Left lung (tissue), 10 donors: ENCODE data around the gene PDE10A. TPM values are rescaled to one million over a fixed set of nuclear protein-coding genes. Genes with fewer than 3 reads are reported as not detected.
A peak's percentile ranks its signal among the peaks of the same experiment; 100 is the strongest.

Source experiments
- ATAC-seq: fragments of 200-7000 bp; cut with Tn5 transposase; one replicate; pipeline ENCODE4 v1.9.1; 2020; ENCODE audit warnings: moderate library complexity
- DNase-seq, 4 donors: peaks; one replicate each; pipeline ENCODE4 v3.0.0-alpha.2; 2013 to 2020
- H3K27ac ChIP-seq, 2 donors: fragments of 200-600 bp; sonication (generic) in 1 of 2; one replicate each; pipeline versions ENCODE4 v1.5.0 to v1.8.0; 2020 to 2021
- H3K27me3 ChIP-seq, 2 donors: fragments of 200-600 bp; sonication (generic) in 1 of 2; one replicate each; pipeline versions ENCODE4 v1.5.0 to v1.8.0; 2020 to 2021
- H3K36me3 ChIP-seq, 2 donors: fragments of 200-600 bp; sonication (generic) in 1 of 2; one replicate each; pipeline versions ENCODE4 v1.5.0 to v1.8.0; 2020 to 2021
- H3K4me1 ChIP-seq, 2 donors: fragments of 200-600 bp; one replicate each; pipeline ENCODE4 v1.8.0; 2021
- H3K4me3 ChIP-seq, 2 donors: fragments of 200-600 bp; sonication (generic) in 1 of 2; one replicate each; pipeline versions ENCODE4 v1.5.0 to v1.8.0; 2020 to 2021; ENCODE audit warnings: mild to moderate bottlenecking in 1 of 2
- H3K9me3 ChIP-seq, 2 donors: fragments of 200-600 bp; sonication (generic) in 1 of 2; one replicate each; pipeline versions ENCODE4 v1.5.0 to v1.8.0; 2020 to 2021
- intact Hi-C, 2 donors: fragments of 100-400 bp; cut with DNase I; formaldehyde crosslinking; loops; one replicate each; pipeline versions ENCODE4 v1.11.2 to v1.14.2; 2022
- polyA plus RNA-seq, 6 donors: library from polyadenylated mRNA; unstranded; fragments of 120-200 nt; gene quantifications; one replicate each; pipeline ENCODE4 v1.2.1, GENCODE V29; 2013; ENCODE audit not compliant: insufficient read length in 6 of 6
- total RNA-seq, 2 donors: library from RNA; stranded (reverse); fragmentation: NEBNext Ultra II Directional; extraction: Animal tissue kit (Norgen Biotek cat#: 25700); gene quantifications; one replicate each; pipeline ENCODE4 v1.2.1, GENCODE V29; 2021
- TF ChIP-seq, protein P1 (sequence below), 2 donors: fragments of 200-600 bp; sonication (generic) in 1 of 2; IDR thresholded peaks; one replicate each; pipeline versions ENCODE4 v1.5.0 to v1.8.0; 2021; ENCODE audit warnings: antibody characterized with exemption in 2 of 2
- donor health status: DM: no; HTN: yes; CAD: no.
- donor health status: DM: no; HTN: no; CAD: no.

Gene PDE10A
- total and polyA plus RNA-seq, 8 donors: 1.3 to 10.0 (median 8.2) TPM

DNA sequence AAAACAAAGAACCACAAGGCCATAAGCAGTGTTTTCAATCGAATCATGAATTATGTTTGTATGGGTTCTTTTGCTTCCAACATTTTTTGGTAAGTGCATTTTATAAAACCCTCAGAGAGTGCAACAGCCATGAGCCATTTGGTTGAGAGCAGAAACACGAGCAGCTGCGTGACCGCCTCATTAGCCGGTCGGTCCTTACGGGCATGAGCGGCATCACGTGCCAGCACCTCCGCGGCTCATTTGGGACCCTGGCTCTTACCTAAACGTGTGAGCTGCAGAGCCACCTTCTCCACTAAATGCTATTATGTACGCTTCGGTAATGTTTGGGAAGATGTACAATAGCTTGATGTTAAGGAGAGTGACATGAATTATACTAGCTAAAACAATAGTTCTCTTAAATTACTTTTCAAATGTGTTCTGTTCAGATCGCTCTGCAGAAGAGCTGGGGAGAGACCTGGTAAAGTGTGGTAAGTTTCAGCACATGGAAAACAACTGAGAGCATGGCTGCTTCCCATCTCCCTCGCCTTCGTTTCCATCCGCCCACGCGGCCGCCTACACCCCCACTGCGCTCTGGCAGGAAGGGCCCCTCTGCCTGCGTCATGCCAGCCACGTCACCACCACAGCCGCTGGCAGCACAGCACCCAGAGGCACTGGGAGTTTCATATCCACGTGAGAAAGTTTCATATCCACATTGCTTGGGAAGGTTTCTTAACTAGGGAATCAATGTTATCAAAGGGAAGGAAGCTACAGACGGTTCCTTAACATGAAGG, 23.7 kb upstream of the PDE10A start:
- TF ChIP-seq, protein P1, sequence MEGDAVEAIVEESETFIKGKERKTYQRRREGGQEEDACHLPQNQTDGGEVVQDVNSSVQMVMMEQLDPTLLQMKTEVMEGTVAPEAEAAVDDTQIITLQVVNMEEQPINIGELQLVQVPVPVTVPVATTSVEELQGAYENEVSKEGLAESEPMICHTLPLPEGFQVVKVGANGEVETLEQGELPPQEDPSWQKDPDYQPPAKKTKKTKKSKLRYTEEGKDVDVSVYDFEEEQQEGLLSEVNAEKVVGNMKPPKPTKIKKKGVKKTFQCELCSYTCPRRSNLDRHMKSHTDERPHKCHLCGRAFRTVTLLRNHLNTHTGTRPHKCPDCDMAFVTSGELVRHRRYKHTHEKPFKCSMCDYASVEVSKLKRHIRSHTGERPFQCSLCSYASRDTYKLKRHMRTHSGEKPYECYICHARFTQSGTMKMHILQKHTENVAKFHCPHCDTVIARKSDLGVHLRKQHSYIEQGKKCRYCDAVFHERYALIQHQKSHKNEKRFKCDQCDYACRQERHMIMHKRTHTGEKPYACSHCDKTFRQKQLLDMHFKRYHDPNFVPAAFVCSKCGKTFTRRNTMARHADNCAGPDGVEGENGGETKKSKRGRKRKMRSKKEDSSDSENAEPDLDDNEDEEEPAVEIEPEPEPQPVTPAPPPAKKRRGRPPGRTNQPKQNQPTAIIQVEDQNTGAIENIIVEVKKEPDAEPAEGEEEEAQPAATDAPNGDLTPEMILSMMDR (IDR thresholded peaks at IDR 0.05): no peak
- ATAC-seq: no peak
- H3K36me3 ChIP-seq: no peaks in the 10 kb centered on the region
- H3K4me3 ChIP-seq: no peak overlapping the region
- H3K27me3 ChIP-seq: no peaks in the 10 kb centered on the region
- DNase-seq: peak in 1 of 4 donors; percentile 70
- H3K9me3 ChIP-seq: no peaks in the 10 kb centered on the region
- no peaks in the 10 kb centered on the region for H3K4me1 ChIP-seq
- intact Hi-C loops: no loop called here
- no peak overlapping the region for H3K27ac ChIP-seq

DNA sequence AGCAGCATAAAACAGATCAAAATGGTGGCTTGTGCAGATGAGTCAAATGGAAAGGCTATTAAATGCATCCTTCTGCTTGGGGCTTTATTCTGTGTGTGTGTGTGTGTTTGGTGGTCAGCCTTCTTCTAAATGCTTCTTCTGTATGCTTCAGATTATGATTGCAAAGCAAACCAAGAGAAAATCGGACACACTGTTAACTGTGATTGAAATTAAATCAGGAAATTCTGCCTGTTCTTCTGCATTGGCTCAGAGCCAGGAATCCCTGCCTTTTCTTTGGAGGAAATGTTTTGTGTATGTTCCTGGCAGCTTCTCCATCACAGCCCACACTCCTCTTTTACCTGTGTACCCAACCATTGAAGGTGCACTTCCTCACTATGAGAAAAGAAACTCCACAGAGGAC, 22.3 kb upstream of the PDE10A start:
- Histone ChIP-seq H3K4me3 (no peak overlapping the region), H3K9me3 (no peaks in the 10 kb centered on the region), H3K27me3 (no peaks in the 10 kb centered on the region), H3K4me1 (no peaks in the 10 kb centered on the region), H3K27ac (no peak overlapping the region), H3K36me3 (no peaks in the 10 kb centered on the region)
- no peak for DNase-seq
- intact Hi-C loops: no loop called here
- ATAC-seq: no peak
- TF ChIP-seq, protein P1 (IDR thresholded peaks at IDR 0.05): no peak

DNA sequence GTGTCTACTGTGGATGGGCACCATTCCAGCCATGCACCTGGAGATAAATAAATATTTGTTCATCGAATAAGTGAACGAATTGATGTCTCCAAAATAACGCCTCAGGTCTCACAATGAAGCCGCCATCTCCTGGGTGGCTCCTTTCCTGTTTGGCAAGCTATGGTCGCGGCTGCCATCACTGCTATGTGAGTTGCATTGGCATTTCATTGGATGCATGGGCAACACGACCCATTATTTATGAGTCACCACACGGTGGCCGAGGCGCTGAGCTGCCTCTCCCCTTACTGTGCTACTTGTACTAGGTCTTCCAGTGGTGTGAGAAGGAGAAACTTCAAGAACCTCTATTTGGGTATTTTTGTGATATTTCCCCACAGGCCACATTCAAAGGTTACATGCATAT, 21.3 kb upstream of the PDE10A start:
- Histone ChIP-seq H3K4me1 (no peaks in the 10 kb centered on the region), H3K27me3 (no peaks in the 10 kb centered on the region), H3K36me3 (no peaks in the 10 kb centered on the region), H3K9me3 (no peaks in the 10 kb centered on the region), H3K27ac (no peak overlapping the region), H3K4me3 (no peak overlapping the region)
- TF ChIP-seq, protein P1 (IDR thresholded peaks at IDR 0.05): no peak
- DNase-seq (peak in 1 of 4 donors; percentile 47), ATAC-seq (no peak)
- intact Hi-C loops: no loop called here

DNA sequence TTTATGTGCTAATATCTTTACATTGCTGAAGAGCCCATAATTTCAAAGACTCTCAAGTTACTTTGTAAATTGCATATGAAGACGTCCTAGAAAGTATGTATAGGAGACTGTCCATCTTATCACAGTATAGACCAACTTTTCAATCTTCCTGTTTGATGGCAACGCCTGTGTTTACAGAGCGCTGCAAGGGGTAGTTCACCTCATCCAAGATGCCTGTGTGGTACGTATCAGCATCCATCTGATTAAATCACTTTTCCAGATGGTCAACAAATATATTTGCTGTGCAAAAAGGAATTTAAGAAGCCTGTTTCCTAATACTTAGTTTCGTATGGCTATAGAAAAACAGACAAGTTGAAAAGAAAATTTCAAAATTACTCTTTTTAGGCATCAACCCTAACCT, 17.9 kb upstream of the PDE10A start:
- Histone ChIP-seq H3K9me3 (no peaks in the 10 kb centered on the region), H3K27me3 (no peaks in the 10 kb centered on the region), H3K27ac (no peak overlapping the region), H3K36me3 (no peaks in the 10 kb centered on the region), H3K4me1 (no peaks in the 10 kb centered on the region), H3K4me3 (no peak overlapping the region)
- DNase-seq: no peak
- ATAC-seq: no peak
- TF ChIP-seq, protein P1 (IDR thresholded peaks at IDR 0.05): no peak
- intact Hi-C loops: no loop called here

DNA sequence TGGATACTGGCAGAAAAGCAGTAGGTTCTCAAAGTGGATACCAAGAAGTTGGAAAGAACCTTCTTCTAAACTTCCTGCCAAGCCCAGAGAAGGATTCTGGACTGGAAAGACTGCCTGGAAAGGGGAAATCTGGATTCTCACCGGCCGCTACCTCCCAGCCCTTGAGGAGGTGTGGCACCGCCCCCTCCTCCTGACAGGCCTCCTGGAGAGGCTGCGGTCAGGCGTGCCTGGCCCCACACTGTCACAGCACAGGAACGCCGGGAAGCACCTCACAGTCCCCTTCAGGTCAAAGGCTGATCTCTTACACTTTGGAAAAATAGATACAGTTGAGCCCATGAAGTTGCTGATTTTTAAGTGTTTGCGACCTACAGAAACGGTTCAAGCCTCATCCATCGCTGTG, 16.3 kb upstream of the PDE10A start:
- no peaks in the 10 kb centered on the region for H3K27me3 ChIP-seq
- TF ChIP-seq, protein P1 (IDR thresholded peaks at IDR 0.05): no peak
- intact Hi-C loops: no loop called here
- H3K27ac ChIP-seq: no peak overlapping the region
- no peak overlapping the region for H3K4me3 ChIP-seq
- no peaks in the 10 kb centered on the region for H3K4me1 ChIP-seq
- no peaks in the 10 kb centered on the region for H3K9me3 ChIP-seq
- DNase-seq (no peak), ATAC-seq (peak; percentile 82)
- H3K36me3 ChIP-seq: no peaks in the 10 kb centered on the region
